ENCODE measurements around the gene MINAR1. TPM values are rescaled to one million over a fixed set of nuclear protein-coding genes. Genes with fewer than 3 reads are reported as not detected.

Gene MINAR1
- polyA plus RNA-seq, 1 donor (not counting 4 experiments of a cell fraction or from before 2014, with no cell fraction given): 0.13 TPM

DNA sequence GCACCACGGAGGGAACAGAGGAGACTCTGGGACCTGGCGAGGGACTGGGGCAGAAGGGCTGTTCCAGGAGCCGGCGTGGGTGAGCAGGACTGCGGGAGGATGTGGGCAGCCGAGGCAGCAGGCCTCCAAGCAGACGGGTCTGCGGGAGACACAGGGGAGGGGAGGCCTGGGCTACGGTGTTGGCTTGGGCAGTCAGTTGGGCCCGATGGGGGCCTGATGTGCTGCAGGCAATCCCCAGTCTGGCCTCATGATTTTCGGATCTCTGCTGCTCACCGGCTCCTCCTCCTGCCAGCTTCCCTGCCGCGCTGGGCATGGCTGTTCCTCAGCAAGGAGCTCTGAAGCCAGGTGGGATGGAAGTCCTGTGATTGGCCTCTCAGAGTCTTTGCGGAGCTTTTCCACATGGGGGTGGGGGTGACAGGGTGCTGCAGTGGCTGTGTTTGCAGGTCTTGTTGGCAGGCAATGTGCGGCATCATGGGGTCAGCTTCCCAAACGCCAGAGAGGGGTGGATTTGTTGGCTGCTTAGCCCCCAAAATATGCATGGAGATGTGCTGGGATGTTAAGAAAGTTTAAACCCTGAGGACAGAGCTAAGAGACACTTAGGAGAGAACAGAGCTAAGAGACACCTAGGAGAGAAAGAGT lies 19.3 kb downstream of the MINAR1 start:
- Histone ChIP-seq H3K79me2 (ENCODE audit: control insufficient read depth, insufficient read depth, low read length) (no peaks in the 10 kb centered on the region), H2AFZ (ENCODE audit: control insufficient read depth, low read length) (no peak overlapping the region), H3K9me1 (ENCODE audit: control insufficient read depth, extremely low read depth, insufficient read depth, low read length) (no peaks in the 10 kb centered on the region), H3K27ac (ENCODE audit: control insufficient read depth, insufficient read depth, low read length) (no peak overlapping the region), H4K20me1 (ENCODE audit: control insufficient read depth, extremely low read depth, insufficient read depth, low read length) (no peaks in the 10 kb centered on the region), H3K27me3 (ENCODE audit: control insufficient read depth, extremely low read depth, insufficient read depth, low read length) (peaks cover 5% of the 10 kb centered on the region), H3K36me3 (ENCODE audit: control insufficient read depth in 2 of 2, extremely low read depth in 1 of 2, insufficient read depth in 2 of 2, low read length in 2 of 2) (no peaks in the 10 kb centered on the region), H3K9ac (ENCODE audit: control insufficient read depth, extremely low read depth, insufficient read depth, low read length) (no peak overlapping the region), H3K9me3 (ENCODE audit: control insufficient read depth, low read depth, low read length) (no peaks in the 10 kb centered on the region), H3K4me2 (ENCODE audit: control insufficient read depth, extremely low read depth, insufficient read depth, low read depth, low read length) (no peak overlapping the region), H3K4me1 (ENCODE audit: control insufficient read depth, extremely low read depth, insufficient read depth, low read length) (no peaks in the 10 kb centered on the region), H3K4me3 (ENCODE audit: control insufficient read depth in 2 of 3, extremely low read depth in 1 of 3, insufficient read depth in 2 of 3, low read depth in 1 of 3, low read length in 3 of 3) (no peak overlapping the region)
- TF ChIP-seq EZH2 (IDR thresholded peaks at IDR 0.05; ENCODE audit: low read length): no peak
- TF ChIP-seq, protein P1, sequence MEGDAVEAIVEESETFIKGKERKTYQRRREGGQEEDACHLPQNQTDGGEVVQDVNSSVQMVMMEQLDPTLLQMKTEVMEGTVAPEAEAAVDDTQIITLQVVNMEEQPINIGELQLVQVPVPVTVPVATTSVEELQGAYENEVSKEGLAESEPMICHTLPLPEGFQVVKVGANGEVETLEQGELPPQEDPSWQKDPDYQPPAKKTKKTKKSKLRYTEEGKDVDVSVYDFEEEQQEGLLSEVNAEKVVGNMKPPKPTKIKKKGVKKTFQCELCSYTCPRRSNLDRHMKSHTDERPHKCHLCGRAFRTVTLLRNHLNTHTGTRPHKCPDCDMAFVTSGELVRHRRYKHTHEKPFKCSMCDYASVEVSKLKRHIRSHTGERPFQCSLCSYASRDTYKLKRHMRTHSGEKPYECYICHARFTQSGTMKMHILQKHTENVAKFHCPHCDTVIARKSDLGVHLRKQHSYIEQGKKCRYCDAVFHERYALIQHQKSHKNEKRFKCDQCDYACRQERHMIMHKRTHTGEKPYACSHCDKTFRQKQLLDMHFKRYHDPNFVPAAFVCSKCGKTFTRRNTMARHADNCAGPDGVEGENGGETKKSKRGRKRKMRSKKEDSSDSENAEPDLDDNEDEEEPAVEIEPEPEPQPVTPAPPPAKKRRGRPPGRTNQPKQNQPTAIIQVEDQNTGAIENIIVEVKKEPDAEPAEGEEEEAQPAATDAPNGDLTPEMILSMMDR (optimal IDR thresholded peaks at IDR 0.05 in 1 of 3, IDR thresholded peaks at IDR 0.05 in 1 of 3, conservative IDR thresholded peaks at IDR 0.05 in 1 of 3; ENCODE audit: extremely low read depth in 1 of 3, insufficient read depth in 2 of 3, low read length in 3 of 3): no peak
- FAIRE-seq (no peak), DNase-seq (ENCODE audit: low read depth, low spot score) (no peak)
- dilution Hi-C loops (cut with MboI; ENCODE audit: extremely low pct_ligation_motif_present, low sequenced_read_pairs): no loop called here

DNA sequence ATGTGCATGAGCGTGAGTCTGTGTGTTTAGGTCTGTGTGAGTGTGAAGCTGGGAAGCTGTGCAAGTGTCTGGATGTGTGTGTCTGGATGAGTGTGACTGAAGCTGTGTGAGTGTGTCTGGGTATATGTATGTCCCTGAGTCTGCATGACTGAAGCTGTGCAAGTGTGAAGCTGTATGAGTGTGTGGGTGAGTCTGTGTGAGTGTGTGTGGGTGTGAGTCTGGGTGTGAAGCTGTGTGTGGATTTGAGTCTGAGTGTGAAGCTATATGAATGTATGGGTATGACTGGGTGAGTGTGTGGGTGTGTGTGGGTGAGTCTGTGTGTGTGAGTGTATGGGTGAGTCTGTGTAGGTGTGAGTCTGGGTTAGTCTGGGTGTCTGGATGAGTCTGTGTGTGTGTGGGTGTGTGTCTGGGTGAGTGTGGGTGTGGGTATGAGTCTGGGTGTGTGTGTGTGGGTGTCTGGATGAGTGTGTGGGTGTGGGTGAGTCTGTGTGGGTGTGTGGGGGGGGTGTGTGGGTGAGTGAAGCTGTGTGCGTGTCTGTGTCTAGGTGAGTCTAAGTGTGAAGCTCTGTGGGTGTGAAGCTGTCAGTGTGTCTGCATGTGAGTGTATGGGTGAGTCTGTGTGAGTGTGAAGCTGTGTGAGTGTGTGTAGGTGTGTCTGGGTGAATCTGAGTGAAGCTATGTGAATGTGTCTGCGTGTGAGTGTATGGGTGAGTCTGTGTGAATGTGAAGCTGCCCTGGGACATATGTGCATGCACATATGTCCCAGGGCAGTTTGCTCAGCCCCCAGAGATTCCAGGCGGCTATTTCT lies 20.3 kb downstream of the MINAR1 start:
- H2AFZ ChIP-seq (ENCODE audit: control insufficient read depth, low read length): no peak overlapping the region
- H3K9me1 ChIP-seq (ENCODE audit: control insufficient read depth, extremely low read depth, insufficient read depth, low read length): no peaks in the 10 kb centered on the region
- no peaks in the 10 kb centered on the region for H3K4me1 ChIP-seq (ENCODE audit: control insufficient read depth, extremely low read depth, insufficient read depth, low read length)
- no peak overlapping the region for H3K27ac ChIP-seq (ENCODE audit: control insufficient read depth, insufficient read depth, low read length)
- H3K36me3 ChIP-seq (ENCODE audit: control insufficient read depth in 2 of 2, extremely low read depth in 1 of 2, insufficient read depth in 2 of 2, low read length in 2 of 2): no peaks in the 10 kb centered on the region
- TF ChIP-seq EZH2 (IDR thresholded peaks at IDR 0.05; ENCODE audit: low read length): no peak
- TF ChIP-seq, protein P1 (optimal IDR thresholded peaks at IDR 0.05 in 1 of 3, IDR thresholded peaks at IDR 0.05 in 1 of 3, conservative IDR thresholded peaks at IDR 0.05 in 1 of 3; ENCODE audit: extremely low read depth in 1 of 3, insufficient read depth in 2 of 3, low read length in 3 of 3): no peak
- H3K79me2 ChIP-seq (ENCODE audit: control insufficient read depth, insufficient read depth, low read length): no peaks in the 10 kb centered on the region
- dilution Hi-C loops (cut with MboI; ENCODE audit: extremely low pct_ligation_motif_present, low sequenced_read_pairs): no loop called here
- H3K9ac ChIP-seq (ENCODE audit: control insufficient read depth, extremely low read depth, insufficient read depth, low read length): no peak overlapping the region
- FAIRE-seq (no peak), DNase-seq (ENCODE audit: low read depth, low spot score) (no peak)
- H3K9me3 ChIP-seq (ENCODE audit: control insufficient read depth, low read depth, low read length): no peaks in the 10 kb centered on the region
- peaks cover 5% of the 10 kb centered on the region for H3K27me3 ChIP-seq (ENCODE audit: control insufficient read depth, extremely low read depth, insufficient read depth, low read length)
- H4K20me1 ChIP-seq (ENCODE audit: control insufficient read depth, extremely low read depth, insufficient read depth, low read length): no peaks in the 10 kb centered on the region
- no peak overlapping the region for H3K4me3 ChIP-seq (ENCODE audit: control insufficient read depth in 2 of 3, extremely low read depth in 1 of 3, insufficient read depth in 2 of 3, low read depth in 1 of 3, low read length in 3 of 3)
- no peak overlapping the region for H3K4me2 ChIP-seq (ENCODE audit: control insufficient read depth, extremely low read depth, insufficient read depth, low read depth, low read length)
